ACC112 (cell line): ENCODE data around the gene MAZ.

ENCODE experiments used
- H2AFZ ChIP-seq: fragments of 200-600 bp; sonication (generic); one replicate; pipeline ENCODE4 v1.6.0; 2017; ENCODE audit warnings: antibody characterized with exemption, low read length; ENCODE audit not compliant: unreplicated experiment
- H3K27ac ChIP-seq: fragments of 200-600 bp; sonication (generic); 2 replicates; pipeline ENCODE4 v1.5.1; 2014; ENCODE audit warnings: low read depth, mild to moderate bottlenecking, antibody characterized with exemption, low read length, moderate library complexity
- H3K27me3 ChIP-seq: fragments of 200-600 bp; sonication (generic); 2 replicates; pipeline ENCODE4 v1.6.1; 2014; ENCODE audit warnings: mild to moderate bottlenecking, antibody characterized with exemption, low read length, moderate library complexity, mixed read lengths; ENCODE audit not compliant: insufficient read depth
- H3K36me3 ChIP-seq: fragments of 200-600 bp; sonication (generic); 2 replicates; pipeline ENCODE4 v1.6.1; 2016; ENCODE audit warnings: mild to moderate bottlenecking, antibody characterized with exemption, low read length, moderate library complexity, mixed read lengths; ENCODE audit not compliant: insufficient read depth
- H3K4me1 ChIP-seq: fragments of 200-600 bp; sonication (generic); one replicate; pipeline ENCODE4 v1.6.1; 2016; ENCODE audit warnings: low read length, mixed read lengths; ENCODE audit not compliant: insufficient read depth, unreplicated experiment, control insufficient read depth
- H3K4me3 ChIP-seq: fragments of 200-600 bp; sonication (generic); 2 replicates; pipeline ENCODE4 v1.5.1; 2014; ENCODE audit warnings: mild to moderate bottlenecking, low read depth, low read length
- H3K79me2 ChIP-seq: fragments of 200-600 bp; sonication (generic); one replicate; pipeline ENCODE4 v1.6.0; 2016; ENCODE audit warnings: low read length; ENCODE audit not compliant: control insufficient read depth, unreplicated experiment, insufficient read depth

MAZ gene

GRCh38 chr16:29810699-29811169 lies 4.4 kb downstream of the MAZ start:
- Histone ChIP-seq H3K27me3 (no peaks in the 10 kb centered on the region), H2AFZ (no peak overlapping the region), H3K79me2 (peaks cover 16% of the 10 kb centered on the region), H3K36me3 (peaks cover 9% of the 10 kb centered on the region; the same call in 1 of the 2 replicates), H3K27ac (no peak overlapping the region), H3K4me1 (peaks cover 34% of the 10 kb centered on the region), H3K4me3 (no peak overlapping the region; the same call in 1 of the 2 replicates)

DNA sequence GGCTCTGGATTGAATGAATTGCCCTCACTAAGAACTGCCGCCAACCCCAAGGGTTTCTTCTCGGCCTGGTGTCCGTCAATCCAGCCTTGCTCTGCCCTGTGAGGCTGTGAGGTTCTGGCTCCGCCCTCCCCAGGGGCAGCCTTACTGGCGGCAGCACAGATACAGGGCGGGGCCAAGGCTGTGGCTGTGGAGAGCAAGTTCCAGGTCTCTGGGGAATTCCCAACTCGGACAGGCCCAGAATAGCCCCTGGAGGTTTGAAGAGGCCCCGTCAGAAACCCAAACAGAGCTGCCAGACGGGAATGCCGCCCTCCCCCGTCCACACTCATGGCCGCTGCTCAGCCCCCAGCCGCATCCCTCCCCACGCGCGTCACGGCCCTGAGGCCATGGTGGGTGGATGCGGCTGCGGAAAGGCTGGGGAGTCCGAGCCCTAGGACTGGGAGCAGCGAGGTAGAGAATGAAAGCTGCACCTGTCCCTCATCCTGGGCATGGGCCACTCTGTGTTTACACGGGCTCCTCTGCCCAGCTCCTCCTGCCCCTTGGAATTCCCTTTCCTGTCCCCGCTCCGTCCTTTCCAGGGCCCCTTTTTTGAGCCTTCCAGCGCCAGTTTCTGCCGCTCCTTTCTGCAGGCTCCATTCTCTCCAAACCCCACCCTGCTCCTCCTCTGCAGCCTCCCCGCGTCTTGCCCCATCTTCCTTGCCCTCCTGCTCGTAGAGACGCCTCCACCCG lies 5.0 kb downstream of the MAZ start:
- peaks cover 34% of the 10 kb centered on the region for H3K4me1 ChIP-seq

GRCh38 chr16:29811896-29812665 lies 5.8 kb downstream of the MAZ start, which contains the start of gene PRRT2:
Gene PRRT2 (plus strand): TSS chr16:29812193. CDS start chr16:29813055, 862 bp downstream.
- H3K27ac ChIP-seq, result peak within 1 kb of the TSS; percentile 30; the same call in 1 of the 2 replicates

More for the DNA sequence above, 5.0 kb downstream of the MAZ start:
- H3K27ac ChIP-seq, result peak overlapping the region; percentile 30; the same call in 1 of the 2 replicates
- peaks cover 16% of the 10 kb centered on the region for H3K79me2 ChIP-seq
- H3K36me3 ChIP-seq, result peaks cover 9% of the 10 kb centered on the region; the same call in 1 of the 2 replicates
- H3K27me3 ChIP-seq, result no peaks in the 10 kb centered on the region
- H2AFZ ChIP-seq, result no peak overlapping the region
- peak overlapping the region; percentile 70 for H3K4me3 ChIP-seq

GRCh38 chr16:29812754-29813643 lies 6.7 kb downstream of the MAZ start:
- Histone ChIP-seq H3K27ac (no peak overlapping the region), H3K27me3 (no peaks in the 10 kb centered on the region), H3K79me2 (peaks cover 25% of the 10 kb centered on the region), H3K36me3 (peaks cover 9% of the 10 kb centered on the region; the same call in 1 of the 2 replicates), H2AFZ (no peak overlapping the region), H3K4me1 (peaks cover 37% of the 10 kb centered on the region), H3K4me3 (peak overlapping the region; percentile 70)

More at GRCh38 chr16:29811896-29812665, 5.8 kb downstream of the MAZ start, which contains the start of gene PRRT2:
- no peak within 1 kb of the TSS for H2AFZ ChIP-seq
- H3K79me2 ChIP-seq, result peaks cover 19% of the 10 kb centered on the region
- peaks cover 34% of the 10 kb centered on the region for H3K4me1 ChIP-seq
- no peaks in the 10 kb centered on the region for H3K27me3 ChIP-seq
- H3K4me3 ChIP-seq, result peak within 1 kb of the TSS; percentile 70
- H3K36me3 ChIP-seq, result peaks cover 9% of the 10 kb centered on the region; the same call in 1 of the 2 replicates

- peaks cover 3% of the 10 kb centered on the region; the same call in 1 of the 2 replicates for H3K36me3 ChIP-seq
- H3K27ac ChIP-seq, result no peak overlapping the region
- H2AFZ ChIP-seq, result no peak overlapping the region
- no peak overlapping the region for H3K4me3 ChIP-seq
- no peaks in the 10 kb centered on the region for H3K27me3 ChIP-seq
- H3K79me2 ChIP-seq, result peaks cover 22% of the 10 kb centered on the region
- peaks cover 36% of the 10 kb centered on the region for H3K4me1 ChIP-seq
Observed at GRCh38 chr16:29813644-29814562, 7.6 kb downstream of the MAZ start.

GRCh38 chr16:29814592-29814991 lies 8.3 kb downstream of the MAZ start:
- Histone ChIP-seq H3K79me2 (peaks cover 22% of the 10 kb centered on the region), H3K4me1 (peaks cover 35% of the 10 kb centered on the region), H3K4me3 (peak overlapping the region; percentile 87; the same call in 1 of the 2 replicates), H3K27ac (no peak overlapping the region), H3K36me3 (no peaks in the 10 kb centered on the region), H2AFZ (no peak overlapping the region), H3K27me3 (no peaks in the 10 kb centered on the region)

GRCh38 chr16:29815032-29815721 lies 8.8 kb downstream of the MAZ start:
- peak overlapping the region; percentile 87 for H3K4me3 ChIP-seq
- peak overlapping the region; percentile 63 for H3K27ac ChIP-seq
- peaks cover 31% of the 10 kb centered on the region for H3K4me1 ChIP-seq
- H3K79me2 ChIP-seq, result peaks cover 28% of the 10 kb centered on the region
- H2AFZ ChIP-seq, result peak overlapping the region; percentile 61
- no peaks in the 10 kb centered on the region for H3K36me3 ChIP-seq
- no peaks in the 10 kb centered on the region for H3K27me3 ChIP-seq

- H3K4me1 ChIP-seq, result peaks cover 23% of the 10 kb centered on the region
- no peaks in the 10 kb centered on the region for H3K27me3 ChIP-seq
- H3K79me2 ChIP-seq, result peaks cover 37% of the 10 kb centered on the region
- peak within 1 kb of the TSS; percentile 61 for H2AFZ ChIP-seq
- peak within 1 kb of the TSS; percentile 87 for H3K4me3 ChIP-seq
- H3K36me3 ChIP-seq, result no peaks in the 10 kb centered on the region
- peak within 1 kb of the TSS; percentile 63 for H3K27ac ChIP-seq
Observed at GRCh38 chr16:29815793-29816693, 9.7 kb downstream of the MAZ start, which contains the start of gene PAGR1. Gene PAGR1 (plus strand): TSS chr16:29816152. CDS start chr16:29816526, 374 bp downstream.
